Activated CD4-positive, alpha-beta T cell treated with anti-CD3 and anti-CD28 coated beads, Interleukin-2, amount 50 U/mL, for 1 hour (primary cell): ENCODE data around the gene PACS2.

Experiments
- DNase-seq: peaks from one replicate; pipeline ENCODE4 v3.0.0-alpha.2; 2020

Gene PACS2

GRCh38 chr14:105412771-105413543 lies 98.4 kb downstream of the PACS2 start:
- DNase-seq = no peak

GRCh38 chr14:105413544-105413886 lies 99.0 kb downstream of the PACS2 start:
- no peak for DNase-seq

- peak; percentile 56 for DNase-seq
Observed at GRCh38 chr14:105414456-105415371, 100.2 kb downstream of the PACS2 start.

- DNase-seq = no peak
Observed at GRCh38 chr14:105415481-105416428, 101.2 kb downstream of the PACS2 start.

GRCh38 chr14:105416671-105417070 lies 102.1 kb downstream of the PACS2 start:
- no peak for DNase-seq

- DNase-seq = no peak
Observed at GRCh38 chr14:105417690-105418121, 103.2 kb downstream of the PACS2 start.

GRCh38 chr14:105418269-105419194 lies 104.0 kb downstream of the PACS2 start:
- DNase-seq = no peak

- DNase-seq = peak; percentile 40
Observed at GRCh38 chr14:105419195-105420091, 104.9 kb downstream of the PACS2 start, which contains the start of gene MTA1. MTA1 (plus strand) TSS chr14:105419827; CDS start chr14:105420036, 209 bp downstream.

- DNase-seq = no peak
Observed at GRCh38 chr14:105420101-105420973, 105.8 kb downstream of the PACS2 start.

GRCh38 chr14:105420974-105421674 lies 106.6 kb downstream of the PACS2 start:
- DNase-seq = no peak

GRCh38 chr14:105421723-105422615 lies 107.4 kb downstream of the PACS2 start:
- no peak for DNase-seq

- no peak for DNase-seq
Observed at GRCh38 chr14:105422695-105423487, 108.3 kb downstream of the PACS2 start.

- DNase-seq = no peak
Observed at GRCh38 chr14:105423488-105424195, 109.1 kb downstream of the PACS2 start.

- DNase-seq = no peak
Observed at GRCh38 chr14:105424861-105425260, 110.3 kb downstream of the PACS2 start.

GRCh38 chr14:105425823-105426247 lies 111.3 kb downstream of the PACS2 start:
- DNase-seq = no peak
